ENCODE measurements around the gene RIMS3.
A peak's percentile ranks its signal among the peaks of the same experiment; 100 is the strongest.
"Not testable (repeated sequence)": the region's sequence is repeated elsewhere in the genome, so short reads cannot be mapped to it uniquely, and the experiment has no call there.

RIMS3 gene

GRCh38 chr1:40629546-40629945 is 35.9 kb downstream of the RIMS3 start:
- not testable (repeated sequence) for DNase-seq

GRCh38 chr1:40628903-40629292 is 36.6 kb downstream of the RIMS3 start:
- no peak for DNase-seq

GRCh38 chr1:40627987-40628902 is 37.2 kb downstream of the RIMS3 start:
- DNase-seq: no peak

GRCh38 chr1:40626383-40626770 is 39.1 kb downstream of the RIMS3 start:
- no peak for DNase-seq

GRCh38 chr1:40625476-40626382 is 39.8 kb downstream of the RIMS3 start:
- no peak for DNase-seq

GRCh38 chr1:40625076-40625475 is 40.4 kb downstream of the RIMS3 start:
- no peak for DNase-seq

GRCh38 chr1:40622936-40623629 is 42.4 kb downstream of the RIMS3 start:
- no peak for DNase-seq

GRCh38 chr1:40621821-40622450 is 43.5 kb downstream of the RIMS3 start:
- DNase-seq: no peak

- no peak for DNase-seq
These were observed 44.8 kb downstream of the RIMS3 start for GRCh38 chr1:40620586-40621210.

GRCh38 chr1:40620150-40620549 is 45.3 kb downstream of the RIMS3 start:
- no peak for DNase-seq

GRCh38 chr1:40618108-40618507 is 47.4 kb downstream of the RIMS3 start:
- DNase-seq: no peak

- peak; percentile 75 for DNase-seq
These were observed 53.1 kb downstream of the RIMS3 start for GRCh38 chr1:40612345-40612831.

GRCh38 chr1:40610156-40610555 is 55.3 kb downstream of the RIMS3 start:
- no peak for DNase-seq

GRCh38 chr1:40607921-40608320 is 57.6 kb downstream of the RIMS3 start:
- no peak for DNase-seq

GRCh38 chr1:40606978-40607377 is 58.5 kb downstream of the RIMS3 start:
- DNase-seq: no peak

GRCh38 chr1:40606194-40606593 is 59.3 kb downstream of the RIMS3 start:
- no peak for DNase-seq

GRCh38 chr1:40599926-40600325 is 65.6 kb downstream of the RIMS3 start:
- DNase-seq: no peak

GRCh38 chr1:40595623-40596022 is 69.9 kb downstream of the RIMS3 start:
- DNase-seq: no peak

GRCh38 chr1:40594187-40594531 is 71.3 kb downstream of the RIMS3 start:
- peak; percentile 2 for DNase-seq

GRCh38 chr1:40593449-40594186 is 71.9 kb downstream of the RIMS3 start:
- no peak for DNase-seq

GRCh38 chr1:40592107-40592803 is 73.2 kb downstream of the RIMS3 start:
- peak; percentile 2 for DNase-seq

Data from NCI-H345 (cell line).